MCF 10A (cell line): ENCODE results near the gene LRP11. TPM values are rescaled to one million over a fixed set of nuclear protein-coding genes. Genes with fewer than 3 reads are reported as not detected.

ENCODE experiments used
- BruUV-seq: library from RNA; stranded (reverse); fragments of 400-500 nt; replicated peaks from 2 replicates; lab custom pipeline; 2021; lab: Mats Ljungman, UMichigan
- CTCF ChIA-PET: fragments of 300-600 bp; sonication (Branson Sonifier 250); formaldehyde crosslinking; extraction: SDS; loops from one replicate; lab custom pipeline; 2021; ENCODE audit warnings: antibody characterized with exemption, inconsistent platforms; lab: Yijun Ruan, JAX
- POLR2A ChIA-PET: fragments of 300-600, 350-650 bp; sonication (Branson Sonifier 250); formaldehyde crosslinking; extraction: SDS; loops from one replicate; lab custom pipeline; 2020; ENCODE audit warnings: antibody characterized with exemption, inconsistent platforms; lab: Yijun Ruan, JAX
- DNase-seq: peaks from one replicate; pipeline ENCODE4 v3.0.0-alpha.2; 2018; ENCODE audit not compliant: unreplicated experiment
- H3K27ac Mint-ChIP-seq: one replicate; pipeline ENCODE4 v1.8.0; 2022; ENCODE audit warnings: mild to moderate bottlenecking, low read depth, mixed read lengths; ENCODE audit not compliant: unreplicated experiment
- H3K27me3 Mint-ChIP-seq: one replicate; pipeline ENCODE4 v1.8.0; 2022; ENCODE audit warnings: mixed read lengths; ENCODE audit not compliant: insufficient read depth, unreplicated experiment
- H3K36me3 Mint-ChIP-seq: one replicate; pipeline ENCODE4 v1.8.0; 2022; ENCODE audit warnings: mild to moderate bottlenecking, moderate library complexity, mixed read lengths; ENCODE audit not compliant: insufficient read depth, unreplicated experiment
- H3K4me1 Mint-ChIP-seq: one replicate; pipeline ENCODE4 v1.8.0; 2022; ENCODE audit warnings: mixed read lengths; ENCODE audit not compliant: insufficient read depth, unreplicated experiment
- H3K4me3 Mint-ChIP-seq: one replicate; pipeline ENCODE4 v1.8.0; 2022; ENCODE audit warnings: mild to moderate bottlenecking, moderate library complexity, mixed read lengths; ENCODE audit not compliant: unreplicated experiment
- H3K9me3 Mint-ChIP-seq: one replicate; pipeline ENCODE4 v1.8.0; 2022; ENCODE audit warnings: mixed read lengths; ENCODE audit not compliant: unreplicated experiment
- intact Hi-C: fragments of 100-400 bp; cut with micrococcal nuclease; formaldehyde crosslinking; loops from 2 replicates; pipeline ENCODE4 v1.14.1; 2022
- total RNA-seq: library from RNA; stranded (reverse); gene quantifications from 2 replicates; pipeline ENCODE4 v1.2.3, GENCODE V29; 2022
- TF ChIP-seq, protein P1 (sequence below): fragments of 200-600 bp; IDR thresholded peaks from one replicate; pipeline ENCODE4 v1.8.0; 2022; ENCODE audit warnings: antibody characterized with exemption, mild to moderate bottlenecking; ENCODE audit not compliant: unreplicated experiment

Gene LRP11
- total RNA-seq, 1 experiment from 2014 or later: 46.1 TPM

DNA sequence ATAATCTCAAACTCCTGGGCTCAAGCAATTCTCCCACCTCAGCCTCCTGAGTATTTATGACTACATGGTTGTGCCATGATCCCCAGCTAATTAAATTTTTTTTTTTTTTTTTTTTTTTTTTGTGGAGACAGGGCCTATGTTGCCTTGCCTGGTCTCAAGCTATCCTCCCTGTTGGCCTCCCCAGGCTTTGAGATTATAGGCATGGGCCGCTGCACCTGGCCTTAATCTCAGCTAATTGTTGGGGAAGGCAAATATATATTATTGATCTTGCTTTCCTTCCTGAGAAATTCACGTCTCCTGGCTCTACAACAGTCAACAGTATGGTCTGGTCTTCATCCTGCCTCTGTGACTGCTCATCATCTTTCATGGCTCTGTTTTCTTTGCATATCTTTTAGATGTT, 94.5 kb downstream of the LRP11 start:
- POLR2A ChIA-PET: interaction anchor here (1.7 kb wide), 1 partner anchor 52 kb away, joined by 4 read pairs; the partner anchor contains the start of gene LATS1
- intact Hi-C loops: no loop called here
- no peak for DNase-seq
- peaks cover 24% of the 10 kb centered on the region for H3K4me1 Mint-ChIP-seq
- no peak overlapping the region for H3K4me3 Mint-ChIP-seq
- H3K27me3 Mint-ChIP-seq: no peaks in the 10 kb centered on the region
- CTCF ChIA-PET: interaction anchor here (0.5 to 1.3 kb wide), 2 partner anchors 46 to 58 kb away, joined by 3 read pairs; no protein-coding TSS in a partner anchor
- no peaks in the 10 kb centered on the region for H3K9me3 Mint-ChIP-seq
- TF ChIP-seq, protein P1, sequence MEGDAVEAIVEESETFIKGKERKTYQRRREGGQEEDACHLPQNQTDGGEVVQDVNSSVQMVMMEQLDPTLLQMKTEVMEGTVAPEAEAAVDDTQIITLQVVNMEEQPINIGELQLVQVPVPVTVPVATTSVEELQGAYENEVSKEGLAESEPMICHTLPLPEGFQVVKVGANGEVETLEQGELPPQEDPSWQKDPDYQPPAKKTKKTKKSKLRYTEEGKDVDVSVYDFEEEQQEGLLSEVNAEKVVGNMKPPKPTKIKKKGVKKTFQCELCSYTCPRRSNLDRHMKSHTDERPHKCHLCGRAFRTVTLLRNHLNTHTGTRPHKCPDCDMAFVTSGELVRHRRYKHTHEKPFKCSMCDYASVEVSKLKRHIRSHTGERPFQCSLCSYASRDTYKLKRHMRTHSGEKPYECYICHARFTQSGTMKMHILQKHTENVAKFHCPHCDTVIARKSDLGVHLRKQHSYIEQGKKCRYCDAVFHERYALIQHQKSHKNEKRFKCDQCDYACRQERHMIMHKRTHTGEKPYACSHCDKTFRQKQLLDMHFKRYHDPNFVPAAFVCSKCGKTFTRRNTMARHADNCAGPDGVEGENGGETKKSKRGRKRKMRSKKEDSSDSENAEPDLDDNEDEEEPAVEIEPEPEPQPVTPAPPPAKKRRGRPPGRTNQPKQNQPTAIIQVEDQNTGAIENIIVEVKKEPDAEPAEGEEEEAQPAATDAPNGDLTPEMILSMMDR: no peak
- BruUV-seq: no TSS peak
- peaks cover 74% of the 10 kb centered on the region for H3K36me3 Mint-ChIP-seq
- H3K27ac Mint-ChIP-seq: peak overlapping the region; percentile 47

Other genes with a start within 250 kb of the LRP11 start
- 23.2 and 25.8 TPM in 2 replicates for gene KATNA1, start 215.6 kb downstream of the LRP11 start, total RNA-seq
- 28.8 and 34.3 TPM in 2 replicates for gene LATS1, start 146.3 kb downstream of the LRP11 start, total RNA-seq
- gene NUP43, start 117.8 kb downstream of the LRP11 start, total RNA-seq: 47.8 and 50.5 TPM in 2 replicates
- gene PCMT1, start 114.6 kb downstream of the LRP11 start, total RNA-seq: 117 and 121 TPM in 2 replicates
- 28.9 and 37.6 TPM in 2 replicates for gene RAET1E, start 33.8 kb upstream of the LRP11 start, total RNA-seq
- gene RAET1G, start 58.8 kb upstream of the LRP11 start, total RNA-seq: 8.3 and 9.9 TPM in 2 replicates
- 3.1 and 5.2 TPM in 2 replicates for gene ULBP2, start 77.7 kb upstream of the LRP11 start, total RNA-seq
- gene ULBP1, start 99.6 kb upstream of the LRP11 start, total RNA-seq: not detected in 2 replicates
- 1.2 TPM in 2 replicates for gene RAET1L, start 161.2 kb upstream of the LRP11 start, total RNA-seq
- gene ULBP3, start 204.8 kb upstream of the LRP11 start, total RNA-seq: 4.9 and 6.3 TPM in 2 replicates